ENCODE measurements around the gene SMAD2.

The SMAD2 gene

DNA sequence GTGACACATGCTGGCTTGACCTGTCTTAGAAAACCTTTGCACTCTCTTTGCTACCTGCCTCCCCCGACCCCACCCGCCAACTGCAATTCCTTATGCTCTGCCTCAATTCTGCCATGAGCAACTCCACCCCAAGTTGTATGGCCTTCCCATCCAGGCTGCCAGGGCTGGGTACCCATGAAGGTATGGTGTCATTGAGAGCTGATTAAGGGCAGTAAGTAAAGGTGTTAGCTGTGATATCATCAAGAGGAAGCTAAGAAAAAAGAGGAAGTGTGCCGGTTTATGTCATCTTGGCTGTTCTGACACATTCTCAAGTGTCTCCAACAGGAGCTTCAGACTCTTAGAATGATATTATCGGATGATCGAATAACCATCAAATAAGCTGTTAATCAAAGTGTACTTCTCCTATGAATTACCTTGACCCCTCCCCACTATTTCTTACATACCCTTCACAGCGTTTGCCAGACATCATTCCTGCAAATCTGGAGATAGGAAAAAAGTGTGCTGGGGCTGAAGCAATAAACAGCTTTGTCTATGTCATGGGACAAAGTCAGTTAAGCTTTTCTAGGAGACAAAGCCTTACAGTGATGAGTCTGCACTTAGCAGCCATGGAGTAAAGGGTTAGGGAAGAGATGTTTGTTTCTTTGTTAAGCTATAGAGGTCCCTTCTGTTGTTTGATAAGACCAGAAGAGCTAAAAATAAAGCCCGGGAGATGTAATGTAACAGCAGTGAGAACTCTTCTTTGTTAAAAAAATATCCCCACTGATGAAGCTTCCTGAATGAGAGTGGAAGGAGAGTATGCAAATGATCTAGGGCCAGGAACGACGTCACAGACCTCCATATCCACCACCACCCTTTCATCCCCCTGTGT lies 40.4 kb upstream of the SMAD2 start:
- Histone ChIP-seq H3K27me3 (ENCODE audit: insufficient read depth, low read length, poor library complexity) (no peaks in the 10 kb centered on the region), H3K4me2 (ENCODE audit: insufficient read depth, low read length) (no peak overlapping the region), H3K9ac (ENCODE audit: low read depth, low read length) (no peak overlapping the region), H3K79me2 (ENCODE audit: insufficient read depth, low read length) (no peaks in the 10 kb centered on the region), H4K20me1 (ENCODE audit: insufficient read depth, low read length) (no peaks in the 10 kb centered on the region), H3K4me1 (ENCODE audit: insufficient read depth, low read length) (peaks cover 4% of the 10 kb centered on the region; the same call in 1 of the 2 replicates), H3K27ac (ENCODE audit: low read length) (no peak overlapping the region), H3K9me3 (ENCODE audit: insufficient read depth, low read length, severe bottlenecking) (peaks cover 2% of the 10 kb centered on the region), H2AFZ (ENCODE audit: low read depth, low read length) (no peak overlapping the region), H3K4me3 (ENCODE audit: low read depth in 1 of 2, low read length in 2 of 2) (no peak overlapping the region), H3K36me3 (ENCODE audit: insufficient read depth, low read length) (no peaks in the 10 kb centered on the region)
- DNase-seq (no peak), ATAC-seq (ENCODE audit: insufficient read depth, low read depth) (no peak)
- no peak for TF ChIP-seq EZH2 (IDR thresholded peaks at IDR 0.05; ENCODE audit: borderline replicate concordance, low read depth, low read length, severe bottlenecking)
- TF ChIP-seq CTCF (IDR thresholded peaks at IDR 0.05; ENCODE audit: borderline replicate concordance, extremely low read depth, low read length, poor library complexity, severe bottlenecking): no peak

- H3K9me3 ChIP-seq (ENCODE audit: insufficient read depth, low read length, severe bottlenecking): peaks cover 2% of the 10 kb centered on the region
- no peak overlapping the region for H3K9ac ChIP-seq (ENCODE audit: low read depth, low read length)
- H3K4me2 ChIP-seq (ENCODE audit: insufficient read depth, low read length): no peak overlapping the region
- no peak for TF ChIP-seq CTCF (IDR thresholded peaks at IDR 0.05; ENCODE audit: borderline replicate concordance, extremely low read depth, low read length, poor library complexity, severe bottlenecking)
- no peak for TF ChIP-seq EZH2 (IDR thresholded peaks at IDR 0.05; ENCODE audit: borderline replicate concordance, low read depth, low read length, severe bottlenecking)
- no peak overlapping the region for H3K27ac ChIP-seq (ENCODE audit: low read length)
- H3K4me1 ChIP-seq (ENCODE audit: insufficient read depth, low read length): no peaks in the 10 kb centered on the region
- H4K20me1 ChIP-seq (ENCODE audit: insufficient read depth, low read length): no peaks in the 10 kb centered on the region
- ATAC-seq (ENCODE audit: insufficient read depth, low read depth): no peak
- no peak overlapping the region for H3K4me3 ChIP-seq (ENCODE audit: low read depth in 1 of 2, low read length in 2 of 2)
- no peaks in the 10 kb centered on the region for H3K79me2 ChIP-seq (ENCODE audit: insufficient read depth, low read length)
- no peaks in the 10 kb centered on the region for H3K36me3 ChIP-seq (ENCODE audit: insufficient read depth, low read length)
- no peak for DNase-seq
- H3K27me3 ChIP-seq (ENCODE audit: insufficient read depth, low read length, poor library complexity): no peaks in the 10 kb centered on the region
- H2AFZ ChIP-seq (ENCODE audit: low read depth, low read length): no peak overlapping the region
Observed at GRCh38 chr18:47969816-47970215, 39.4 kb upstream of the SMAD2 start.

- no peaks in the 10 kb centered on the region for H3K79me2 ChIP-seq (ENCODE audit: insufficient read depth, low read length)
- ATAC-seq (ENCODE audit: insufficient read depth, low read depth): no peak
- H4K20me1 ChIP-seq (ENCODE audit: insufficient read depth, low read length): no peaks in the 10 kb centered on the region
- peaks cover 2% of the 10 kb centered on the region for H3K9me3 ChIP-seq (ENCODE audit: insufficient read depth, low read length, severe bottlenecking)
- H3K4me2 ChIP-seq (ENCODE audit: insufficient read depth, low read length): no peak overlapping the region
- no peaks in the 10 kb centered on the region for H3K27me3 ChIP-seq (ENCODE audit: insufficient read depth, low read length, poor library complexity)
- TF ChIP-seq EZH2 (IDR thresholded peaks at IDR 0.05; ENCODE audit: borderline replicate concordance, low read depth, low read length, severe bottlenecking) (no peak), CTCF (IDR thresholded peaks at IDR 0.05; ENCODE audit: borderline replicate concordance, extremely low read depth, low read length, poor library complexity, severe bottlenecking) (no peak)
- no peak for DNase-seq
- no peaks in the 10 kb centered on the region for H3K36me3 ChIP-seq (ENCODE audit: insufficient read depth, low read length)
- no peak overlapping the region for H2AFZ ChIP-seq (ENCODE audit: low read depth, low read length)
- no peak overlapping the region for H3K4me3 ChIP-seq (ENCODE audit: low read depth in 1 of 2, low read length in 2 of 2)
- H3K27ac ChIP-seq (ENCODE audit: low read length): no peak overlapping the region
- no peaks in the 10 kb centered on the region for H3K4me1 ChIP-seq (ENCODE audit: insufficient read depth, low read length)
- H3K9ac ChIP-seq (ENCODE audit: low read depth, low read length): no peak overlapping the region
Observed at GRCh38 chr18:47968721-47969120, 38.3 kb upstream of the SMAD2 start.
